K562 (cell line): ENCODE data around the gene NAP1L4. TPM values are rescaled to one million over a fixed set of nuclear protein-coding genes. Genes with fewer than 3 reads are reported as not detected.

Source experiments
- ARID1B ChIP-seq: fragments of 450-650 bp; IDR thresholded peaks from 2 replicates; pipeline ENCODE4 v1.6.1; 2016; ENCODE audit warnings: antibody characterized with exemption, mild to moderate bottlenecking, inconsistent platforms
- BDP1 ChIP-seq: IDR thresholded peaks from 3 replicates; pipeline ENCODE4 v1.6.1; 2011; ENCODE audit not compliant: insufficient read length, insufficient read depth
- CBFA2T3 ChIP-seq: fragments of 450-650 bp; IDR thresholded peaks from 2 replicates; pipeline ENCODE4 v1.6.1; 2017
- CEBPG ChIP-seq, 3 experiments: fragments of 200-800 bp in 1 of 3; sonication (Bioruptor generic) in 1 of 3; sonication (generic) in 1 of 3; formaldehyde crosslinking in 1 of 3; IDR thresholded peaks in 2 of 3; conservative IDR thresholded peaks in 1 of 3; 2 replicates each; pipeline versions ENCODE4 v1.6.1 to v1.8.0; 2016 to 2022; ENCODE audit warnings: missing compliant biosample characterization in 2 of 3, missing genetic modification characterization in 2 of 3, mild to moderate bottlenecking in 1 of 3, missing genetic modification reagents in 1 of 3
- CHD1 ChIP-seq: fragments of 200-600 bp; sonication (generic); IDR thresholded peaks from one replicate; pipeline ENCODE4 v1.6.1; 2012; ENCODE audit warnings: mild to moderate bottlenecking, moderate library complexity, low read length, inconsistent platforms
- E4F1 ChIP-seq: fragments of 250-450 bp; sonication (Bioruptor Pico); IDR thresholded peaks from 2 replicates; pipeline ENCODE4 v1.5.0; 2021; ENCODE audit warnings: mild to moderate bottlenecking, borderline replicate concordance
- ERF ChIP-seq: fragments of 450-650 bp; formaldehyde crosslinking; IDR thresholded peaks from 2 replicates; pipeline ENCODE4 v1.4.0; 2020; ENCODE audit warnings: mild to moderate bottlenecking, mixed read lengths
- FOXK1 ChIP-seq: sonication (generic); formaldehyde crosslinking; IDR thresholded peaks from 2 replicates; pipeline ENCODE4 v1.8.0; 2022; ENCODE audit warnings: missing genetic modification reagents, mild to moderate bottlenecking, borderline replicate concordance
- HDAC6 ChIP-seq: IDR thresholded peaks from 2 replicates; pipeline ENCODE4 v1.6.1; 2012; ENCODE audit warnings: low read depth, mild to moderate bottlenecking, control low read depth, inconsistent platforms, low read length, moderate library complexity
- KAT7 ChIP-seq: sonication (generic); formaldehyde crosslinking; IDR thresholded peaks from 2 replicates; pipeline ENCODE4 v1.8.0; 2022; ENCODE audit warnings: missing genetic modification reagents, mild to moderate bottlenecking, borderline replicate concordance
- L3MBTL2 ChIP-seq: fragments of 450-650 bp; IDR thresholded peaks from 2 replicates; pipeline ENCODE4 v1.6.1; 2016; ENCODE audit warnings: mild to moderate bottlenecking, moderate library complexity
- MBD2 ChIP-seq: sonication (generic); IDR thresholded peaks from 2 replicates; pipeline ENCODE4 v1.6.1; 2016; ENCODE audit warnings: low read depth, borderline replicate concordance
- POLR2B ChIP-seq: fragments of 450-650 bp; IDR thresholded peaks from 2 replicates; pipeline ENCODE4 v1.6.1; 2018; ENCODE audit warnings: low read depth; ENCODE audit not compliant: partially characterized antibody
- SREBF2 ChIP-seq: sonication (generic); formaldehyde crosslinking; IDR thresholded peaks from 2 replicates; pipeline ENCODE4 v1.4.0; 2020; ENCODE audit warnings: mild to moderate bottlenecking, missing genetic modification reagents
- TBP ChIP-seq: optimal IDR thresholded peaks from 2 replicates; pipeline ENCODE3; 2011; ENCODE audit warnings: low read depth, low read length, improper control_type of control experiment
- UBTF ChIP-seq, 2 experiments: IDR thresholded peaks; 2 replicates each; pipeline ENCODE4 v1.6.1; 2012; ENCODE audit warnings: improper control_type of control experiment in 2 of 2, low read depth in 2 of 2, low read length in 2 of 2, borderline replicate concordance in 1 of 2
- ZBTB5 ChIP-seq: fragments of 450-650 bp; IDR thresholded peaks from 2 replicates; pipeline ENCODE4 v1.6.1; 2017; ENCODE audit warnings: antibody characterized with exemption
- ZNF143 ChIP-seq: sonication (generic); formaldehyde crosslinking; IDR thresholded peaks from 2 replicates; pipeline ENCODE4 v1.9.0; 2022; ENCODE audit warnings: mild to moderate bottlenecking, missing genetic modification reagents
- ZNF696 ChIP-seq: fragments of 250-450 bp; sonication (Bioruptor Pico); conservative IDR thresholded peaks from 2 replicates; pipeline ENCODE4 v1.4.0; 2020; ENCODE audit warnings: mild to moderate bottlenecking, moderate library complexity
- polyA plus RNA-seq, 8 experiments: library from polyadenylated mRNA; depleted of rRNA in 4 of 8; stranded (reverse) in 5 of 8; unstranded in 3 of 8; fragments of >200 nt; fragmentation: Nextera tagmentation in 2 of 8; fragmentation: Illumina TruSeq in 1 of 8; extraction: Ambion mirVana in 2 of 8; extraction: Trizol in 1 of 8; gene quantifications; 2 replicates each; pipeline versions ENCODE4 v1.2.1 to v1.2.3, GENCODE V29; 2011 to 2014; ENCODE audit warnings: inconsistent platforms in 1 of 8, missing spikeins in 1 of 8
- total RNA-seq, 7 experiments: library from RNA; depleted of rRNA in 6 of 7; stranded (reverse); fragments of >200 nt in 6 of 7; fragmentation: Illumina TruSeq in 2 of 7; extraction: Trizol in 2 of 7; gene quantifications; 2 replicates each; pipeline versions ENCODE4 v1.2.1 to v1.2.3, GENCODE V29; 2011 to 2021; ENCODE audit warnings: low replicate concordance in 1 of 7

The NAP1L4 gene
- total and polyA plus RNA-seq, 9 of the 15 experiments (the other 6 are each of a cell fraction or from before 2014, with no cell fraction given): 34.1 to 237 (median 179) TPM

GRCh38 chr11:2928605-2929530, 63.3 kb downstream of the NAP1L4 start, which contains the start of gene PHLDA2 (continued):
- no peak for TF ChIP-seq ZNF696 (CRISPR knock-in tag)
- TF ChIP-seq CHD1: peak; percentile 30
- peak; percentile 75; the same call in 1 of the 2 replicates for TF ChIP-seq KAT7 (CRISPR knock-in tag)
- TF ChIP-seq SREBF2 (CRISPR knock-in tag): no peak
- 0 out of 2 replicates have a peak, but pooled peaks have one; percentile 20 for TF ChIP-seq ZBTB5
- TF ChIP-seq HDAC6: peak; percentile 58; the same call in 1 of the 2 replicates
- peak; percentile 8; the same call in 1 of the 2 replicates for TF ChIP-seq CEBPG (CRISPR knock-in tag; IDR thresholded peaks at IDR 0.05)
- TF ChIP-seq CEBPG (tag; conservative IDR thresholded peaks at IDR 0.05 in 1 of 2, IDR thresholded peaks at IDR 0.05 in 1 of 2): no peak
- peak; percentile 87 for TF ChIP-seq POLR2B
- no peak for TF ChIP-seq E4F1
- TF ChIP-seq FOXK1 (CRISPR knock-in tag): peak; percentile 82; the same call in 1 of the 2 replicates
- TF ChIP-seq UBTF (IDR thresholded peaks at IDR 0.05; ENCODE audit: borderline replicate concordance in 1 of 2, low read depth in 2 of 2, low read length in 2 of 2): peak; percentile 70 to 79; a peak in 1 of 4 replicates
- TF ChIP-seq ERF (CRISPR knock-in tag): no peak
- no peak for TF ChIP-seq BDP1
- no peak for TF ChIP-seq CBFA2T3
- TF ChIP-seq MBD2: peak; percentile 41; the same call in 1 of the 2 replicates
- peak; percentile 93 for TF ChIP-seq L3MBTL2
- TF ChIP-seq ZNF143: peak; percentile 35; the same call in 1 of the 2 replicates
- peak; percentile 95 for TF ChIP-seq TBP
- TF ChIP-seq ARID1B: peak; percentile 15; the same call in 1 of the 2 replicates
